ENCODE measurements around the gene GOT1. TPM values are rescaled to one million over a fixed set of nuclear protein-coding genes. Genes with fewer than 3 reads are reported as not detected.

GOT1 gene
- total RNA-seq (2021; ENCODE audit: unreplicated experiment) (51.6 TPM), Bru-seq, nascent RNA (percentile 92 among the genes with signal in this experiment), BruChase-seq, experiment 1, labeled RNA remaining after a 2-hour chase (percentile 81 among the genes with signal in this experiment), BruChase-seq, experiment 2, labeled RNA remaining after a 6-hour chase (percentile 85 among the genes with signal in this experiment)
- 30.3 TPM for polyA plus RNA-seq (2012; ENCODE audit: insufficient read length)
- long read RNA-seq, transcript GOT1-201 (9 exons, 2,923 nt) = major isoform, 126 of 149 reads
- long read RNA-seq, partial matches to known transcripts = 1 of 149 reads
- long read RNA-seq, other reads (novel, unspliced or antisense) = 21 of 149 reads

- peak within 1 kb of the TSS; percentile 90 to 98 for H3K4me3 ChIP-seq (ENCODE audit: low read depth in 2 of 2, low read length in 2 of 2)
- peaks cover 17% of the 10 kb centered on the region for H3K4me1 ChIP-seq (ENCODE audit: control insufficient read depth, insufficient read depth, low read length)
- no TSS peak for BruUV-seq (replicated peaks)
- intact Hi-C loops (cut with micrococcal nuclease; ENCODE audit: unreplicated experiment) (loop anchor here (10.0 kb wide), 1 partner anchor 284 kb away; no protein-coding TSS in a partner anchor), in situ Hi-C loops (cut with HindIII; ENCODE audit: low pct_unique_long_range_greater_than_20kb, low sequenced_read_pairs) (no loop called here)
- CTCF ChIA-PET = interaction anchor here (1.2 kb wide), 1 partner anchor 181 kb away, joined by 3 read pairs; no protein-coding TSS in a partner anchor
- H3K9me3 ChIP-seq (ENCODE audit: control insufficient read depth, insufficient read depth, low read depth, low read length) = no peaks in the 10 kb centered on the region
- POLR2A ChIA-PET = interaction anchor here (0.5 to 1.0 kb wide), 4 partner anchors 46 to 1100 kb away, joined by 3 to 6 read pairs (median 4); no protein-coding TSS in a partner anchor
- H3K27me3 ChIP-seq (ENCODE audit: control insufficient read depth, insufficient read depth, low read length) = no peaks in the 10 kb centered on the region
- TF ChIP-seq TCF7L2 (IDR thresholded peaks at IDR 0.05; ENCODE audit: low read depth, low read length) (peak; percentile 28; the same call in 1 of the 2 replicates), POLR2AphosphoS5 (IDR thresholded peaks at IDR 0.05; ENCODE audit: low read depth, low read length) (peak; percentile 94), SIN3A (IDR thresholded peaks at IDR 0.05; ENCODE audit: borderline replicate concordance, insufficient read depth, low read depth, low read length) (peak; percentile 45; the same call in 1 of the 2 replicates), CTCF (IDR thresholded peaks at IDR 0.05) (no peak), REST (IDR thresholded peaks at IDR 0.05; ENCODE audit: insufficient read depth in 1 of 2, low read depth in 2 of 2, low read length in 1 of 2) (0 out of 4 replicates have a peak, but pooled peaks of 1 of the 2 experiments have one; percentile 8)
- peaks cover 9% of the 10 kb centered on the region; the same call in 1 of the 2 replicates for H3K36me3 ChIP-seq (ENCODE audit: control insufficient read depth, insufficient read depth, low read length)
- ATAC-seq = peak; percentile 98
- peak; percentile 99 for DNase-seq (ENCODE audit: low read depth, low spot score)
- peak within 1 kb of the TSS; percentile 94 for H3K27ac ChIP-seq (ENCODE audit: low read length)
These were observed at the start of gene GOT1 for GRCh38 chr10:99430451-99431189. Gene GOT1, minus strand, starts transcription at chr10:99430624. Its CDS starts 59 bp downstream, at chr10:99430565.

- no peak overlapping the region for H3K27ac ChIP-seq (ENCODE audit: low read length)
- POLR2A ChIA-PET = no interaction called here
- no peaks in the 10 kb centered on the region for H3K4me1 ChIP-seq (ENCODE audit: control insufficient read depth, insufficient read depth, low read length)
- peaks cover 20% of the 10 kb centered on the region for H3K27me3 ChIP-seq (ENCODE audit: control insufficient read depth, insufficient read depth, low read length)
- no peak overlapping the region for H3K4me3 ChIP-seq (ENCODE audit: low read depth in 2 of 2, low read length in 2 of 2)
- H3K9me3 ChIP-seq (ENCODE audit: control insufficient read depth, insufficient read depth, low read depth, low read length) = no peaks in the 10 kb centered on the region
- CTCF ChIA-PET = no interaction called here
- ATAC-seq = no peak
- intact Hi-C loops (cut with micrococcal nuclease; ENCODE audit: unreplicated experiment) = no loop called here
- no peak for DNase-seq (ENCODE audit: low read depth, low spot score)
- no TSS peak for BruUV-seq (replicated peaks)
- TF ChIP-seq TCF7L2 (IDR thresholded peaks at IDR 0.05; ENCODE audit: low read depth, low read length) (no peak), REST (IDR thresholded peaks at IDR 0.05; ENCODE audit: insufficient read depth in 1 of 2, low read depth in 2 of 2, low read length in 1 of 2) (no peak), POLR2AphosphoS5 (IDR thresholded peaks at IDR 0.05; ENCODE audit: low read depth, low read length) (no peak), SIN3A (IDR thresholded peaks at IDR 0.05; ENCODE audit: borderline replicate concordance, insufficient read depth, low read depth, low read length) (no peak), CTCF (IDR thresholded peaks at IDR 0.05) (no peak)
- H3K36me3 ChIP-seq (ENCODE audit: control insufficient read depth, insufficient read depth, low read length) = no peaks in the 10 kb centered on the region
- in situ Hi-C loops (cut with HindIII; ENCODE audit: low pct_unique_long_range_greater_than_20kb, low sequenced_read_pairs) = no loop called here
These were observed 39.9 kb upstream of the GOT1 start for GRCh38 chr10:99470327-99470726.
